ENCODE data around the gene CCNB3. TPM values are rescaled to one million over a fixed set of nuclear protein-coding genes. Genes with fewer than 3 reads are reported as not detected.

The CCNB3 gene
- total and polyA plus RNA-seq, 9 donors: 0.10 to 1.5 (median 0.27) TPM; not detected in 1

GRCh38 chrX:50161127-50161526, 43.4 kb upstream of the CCNB3 start:
- TF ChIP-seq CTCF (IDR thresholded peaks at IDR 0.05) (no peak), EP300 (IDR thresholded peaks at IDR 0.05) (no peak), POLR2A (IDR thresholded peaks at IDR 0.05) (no peak)
- intact Hi-C loops (cut with DNase I): no loop called here
- H3K9me3 ChIP-seq: no peaks in the 10 kb centered on the region
- WGBS, 3 donors: 48 to 53% (median 50%) methylated on average over 3 of the region's 3 CpGs
- no peak for DNase-seq
- H3K36me3 ChIP-seq: no peaks in the 10 kb centered on the region
- H3K4me1 ChIP-seq (ENCODE audit: insufficient read depth): no peaks in the 10 kb centered on the region
- H3K27ac ChIP-seq: no peak overlapping the region
- H3K27me3 ChIP-seq: no peaks in the 10 kb centered on the region
- no peak overlapping the region for H3K4me3 ChIP-seq

- Histone ChIP-seq H3K27me3 (no peaks in the 10 kb centered on the region), H3K9me3 (no peaks in the 10 kb centered on the region), H3K27ac (no peak overlapping the region), H3K4me1 (ENCODE audit: insufficient read depth) (no peaks in the 10 kb centered on the region), H3K36me3 (no peaks in the 10 kb centered on the region), H3K4me3 (no peak overlapping the region)
- intact Hi-C loops (cut with DNase I): no loop called here
- WGBS, 3 donors: 65 to 76% (median 68%) methylated on average over 5 of the region's 5 CpGs
- no peak for DNase-seq
- TF ChIP-seq POLR2A (IDR thresholded peaks at IDR 0.05): no peak
- TF ChIP-seq EP300 (IDR thresholded peaks at IDR 0.05): no peak
- TF ChIP-seq CTCF (IDR thresholded peaks at IDR 0.05): no peak
Measured at GRCh38 chrX:50165727-50166126, 38.8 kb upstream of the CCNB3 start.

GRCh38 chrX:50167366-50167765, 37.2 kb upstream of the CCNB3 start:
- intact Hi-C loops (cut with DNase I): no loop called here
- Histone ChIP-seq H3K9me3 (no peaks in the 10 kb centered on the region), H3K27ac (no peak overlapping the region), H3K27me3 (no peaks in the 10 kb centered on the region), H3K36me3 (no peaks in the 10 kb centered on the region), H3K4me3 (no peak overlapping the region), H3K4me1 (ENCODE audit: insufficient read depth) (no peaks in the 10 kb centered on the region)
- 72 to 79% (median 78%) methylated on average over 7 of the region's 7 CpGs for WGBS, 3 donors
- DNase-seq: no peak
- no peak for TF ChIP-seq POLR2A (IDR thresholded peaks at IDR 0.05)
- no peak for TF ChIP-seq CTCF (IDR thresholded peaks at IDR 0.05)
- TF ChIP-seq EP300 (IDR thresholded peaks at IDR 0.05): no peak

- no peaks in the 10 kb centered on the region for H3K27me3 ChIP-seq
- TF ChIP-seq POLR2A (IDR thresholded peaks at IDR 0.05) (no peak), CTCF (IDR thresholded peaks at IDR 0.05) (no peak), EP300 (IDR thresholded peaks at IDR 0.05) (no peak)
Measured at GRCh38 chrX:50168241-50168687, 36.3 kb upstream of the CCNB3 start.

More at GRCh38 chrX:50168241-50168687, 36.3 kb upstream of the CCNB3 start:
- no peaks in the 10 kb centered on the region for H3K36me3 ChIP-seq
- no peak overlapping the region for H3K4me3 ChIP-seq
- DNase-seq: no peak
- intact Hi-C loops (cut with DNase I): no loop called here
- WGBS, 3 donors: 64 to 68% (median 68%) methylated on average over 5 of the region's 5 CpGs
- no peaks in the 10 kb centered on the region for H3K9me3 ChIP-seq
- H3K4me1 ChIP-seq (ENCODE audit: insufficient read depth): no peaks in the 10 kb centered on the region
- no peak overlapping the region for H3K27ac ChIP-seq
